Brain microvascular endothelial cell (primary cell): ENCODE data around the gene ALG6.
"Not testable (repeated sequence)": the region's sequence is repeated elsewhere in the genome, so short reads cannot be mapped to it uniquely, and the experiment has no call there.

ENCODE experiments used
- DNase-seq: peaks from one replicate; pipeline ENCODE4 v3.0.0-alpha.2; 2020
- H3K27ac ChIP-seq: fragments of 250-450 bp; sonication (Bioruptor Pico); 2 replicates; pipeline ENCODE4 v1.5.1; 2020; ENCODE audit warnings: mild to moderate bottlenecking, moderate library complexity
- H3K27me3 ChIP-seq: fragments of 250-450 bp; sonication (Bioruptor Pico); replicated peaks from 2 replicates; pipeline ENCODE4 v1.5.1; 2020; ENCODE audit warnings: mild to moderate bottlenecking
- H3K36me3 ChIP-seq: fragments of 250-450 bp; sonication (Bioruptor Pico); replicated peaks from 2 replicates; pipeline ENCODE4 v1.5.1; 2020; ENCODE audit warnings: mild to moderate bottlenecking
- H3K4me3 ChIP-seq: 2 replicates; pipeline ENCODE4 v1.5.1; 2011; ENCODE audit warnings: low read depth, mild to moderate bottlenecking, control low read depth, low read length, moderate library complexity
- in situ Hi-C: cut with HindIII; loops from 2 replicates; pipeline ENCODE4 v1.10.0; 2017; ENCODE audit warnings: low sequenced_read_pairs, low pct_ligation_motif_present
- TF ChIP-seq, protein P1 (sequence below): IDR thresholded peaks from 2 replicates; pipeline ENCODE4 v1.5.1; 2011; ENCODE audit warnings: low read depth, mild to moderate bottlenecking, moderate library complexity, low read length, control low read depth, inconsistent platforms; ENCODE audit errors: missing control alignments

ALG6 gene

DNA sequence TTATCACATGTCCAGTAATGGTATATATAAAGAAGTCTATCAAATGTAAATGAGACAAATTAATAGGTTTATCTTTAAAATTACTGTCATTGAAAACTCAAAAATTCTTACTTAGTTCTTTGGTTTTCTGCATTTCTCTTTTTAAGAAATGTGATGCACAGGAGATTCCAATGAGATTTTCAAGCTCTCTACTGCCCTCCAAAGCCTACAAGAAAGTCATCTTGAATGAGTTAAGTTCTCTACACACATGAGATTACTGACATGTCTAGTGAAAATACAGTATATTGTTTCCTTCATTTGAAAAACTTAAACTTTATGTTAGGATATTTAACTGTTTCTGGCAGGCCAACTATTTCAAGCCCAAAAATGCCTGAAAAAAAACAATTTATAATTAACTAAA is 86.8 kb downstream of the ALG6 start:
- H3K27ac ChIP-seq: no peak overlapping the region
- in situ Hi-C loops: no loop called here
- no peak overlapping the region for H3K4me3 ChIP-seq
- H3K36me3 ChIP-seq: no peaks in the 10 kb centered on the region
- TF ChIP-seq, protein P1, sequence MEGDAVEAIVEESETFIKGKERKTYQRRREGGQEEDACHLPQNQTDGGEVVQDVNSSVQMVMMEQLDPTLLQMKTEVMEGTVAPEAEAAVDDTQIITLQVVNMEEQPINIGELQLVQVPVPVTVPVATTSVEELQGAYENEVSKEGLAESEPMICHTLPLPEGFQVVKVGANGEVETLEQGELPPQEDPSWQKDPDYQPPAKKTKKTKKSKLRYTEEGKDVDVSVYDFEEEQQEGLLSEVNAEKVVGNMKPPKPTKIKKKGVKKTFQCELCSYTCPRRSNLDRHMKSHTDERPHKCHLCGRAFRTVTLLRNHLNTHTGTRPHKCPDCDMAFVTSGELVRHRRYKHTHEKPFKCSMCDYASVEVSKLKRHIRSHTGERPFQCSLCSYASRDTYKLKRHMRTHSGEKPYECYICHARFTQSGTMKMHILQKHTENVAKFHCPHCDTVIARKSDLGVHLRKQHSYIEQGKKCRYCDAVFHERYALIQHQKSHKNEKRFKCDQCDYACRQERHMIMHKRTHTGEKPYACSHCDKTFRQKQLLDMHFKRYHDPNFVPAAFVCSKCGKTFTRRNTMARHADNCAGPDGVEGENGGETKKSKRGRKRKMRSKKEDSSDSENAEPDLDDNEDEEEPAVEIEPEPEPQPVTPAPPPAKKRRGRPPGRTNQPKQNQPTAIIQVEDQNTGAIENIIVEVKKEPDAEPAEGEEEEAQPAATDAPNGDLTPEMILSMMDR: peak; percentile 24
- H3K27me3 ChIP-seq: no peaks in the 10 kb centered on the region
- no peak for DNase-seq

DNA sequence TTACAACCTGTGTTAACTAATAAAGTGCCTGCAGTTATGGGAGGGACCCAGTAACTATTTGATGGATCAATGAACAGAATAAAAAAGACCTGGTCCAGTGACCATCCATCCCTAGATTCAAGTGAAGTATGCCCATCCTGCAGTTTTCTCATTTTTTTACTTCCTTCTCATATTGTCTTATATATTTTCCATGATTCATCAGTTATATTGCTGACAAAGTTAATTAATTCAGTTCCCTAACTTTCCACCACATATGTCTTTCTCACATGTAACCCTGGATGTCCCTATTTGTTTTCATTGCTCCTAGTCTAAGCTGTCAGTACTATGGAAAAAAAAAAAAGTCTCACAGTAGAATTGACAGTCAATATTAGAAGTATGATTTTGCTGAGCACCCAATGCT is 91.3 kb downstream of the ALG6 start:
- DNase-seq: no peak
- in situ Hi-C loops: no loop called here
- TF ChIP-seq, protein P1: no peak
- Histone ChIP-seq H3K36me3 (no peaks in the 10 kb centered on the region), H3K27ac (no peak overlapping the region), H3K4me3 (no peak overlapping the region), H3K27me3 (no peaks in the 10 kb centered on the region)

DNA sequence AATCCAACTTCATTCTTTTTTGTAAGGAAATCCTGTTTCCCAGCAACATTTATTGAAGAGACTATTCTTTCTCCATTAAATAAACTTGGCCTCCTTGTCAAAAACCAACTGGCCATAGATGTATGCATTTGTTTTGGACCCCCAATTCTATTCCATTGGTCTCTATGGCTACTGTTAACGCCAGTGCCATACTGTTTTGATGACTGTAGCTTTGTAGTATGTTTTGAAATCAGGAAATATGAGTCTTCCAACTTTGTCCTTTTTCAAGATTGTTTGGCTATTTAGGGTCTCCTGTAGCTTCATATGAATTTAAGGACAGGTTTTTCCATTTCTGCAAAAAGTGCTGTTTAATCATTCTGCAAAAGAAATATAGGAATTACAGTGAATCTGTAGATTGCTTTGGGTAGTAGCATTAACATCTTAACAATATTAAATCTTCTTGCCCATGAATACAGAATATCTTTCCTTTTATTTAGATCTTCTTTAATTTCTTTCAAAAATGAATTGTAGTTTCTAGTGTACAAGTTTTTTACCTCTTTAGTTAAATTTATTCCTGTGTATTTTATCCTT is 94.3 kb downstream of the ALG6 start:
- Histone ChIP-seq H3K27me3 (no peaks in the 10 kb centered on the region), H3K4me3 (no peak overlapping the region), H3K27ac (no peak overlapping the region), H3K36me3 (no peaks in the 10 kb centered on the region)
- DNase-seq: no peak
- TF ChIP-seq, protein P1: no peak
- in situ Hi-C loops: no loop called here

DNA sequence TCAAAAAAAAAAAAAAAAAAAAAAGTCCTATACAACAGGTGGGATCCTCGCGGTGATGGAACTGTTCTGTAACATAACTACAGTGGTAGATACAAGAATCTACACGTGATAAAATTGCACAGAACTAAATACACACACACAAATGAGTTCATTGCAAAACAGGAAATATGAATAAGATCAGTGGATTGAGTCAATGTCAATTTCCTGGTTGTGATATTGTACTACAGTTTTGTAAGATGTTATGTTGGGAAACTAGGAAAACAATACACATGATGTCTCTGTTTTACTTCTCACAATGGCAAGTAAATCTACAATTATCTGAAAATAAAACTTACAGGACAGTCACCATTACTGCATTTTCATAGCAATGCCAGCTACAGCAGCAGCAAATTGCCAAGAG is 95.8 kb downstream of the ALG6 start:
- Histone ChIP-seq H3K4me3 (no peak overlapping the region), H3K27me3 (no peaks in the 10 kb centered on the region), H3K27ac (no peak overlapping the region), H3K36me3 (no peaks in the 10 kb centered on the region)
- no peak for DNase-seq
- TF ChIP-seq, protein P1: no peak
- in situ Hi-C loops: no loop called here

DNA sequence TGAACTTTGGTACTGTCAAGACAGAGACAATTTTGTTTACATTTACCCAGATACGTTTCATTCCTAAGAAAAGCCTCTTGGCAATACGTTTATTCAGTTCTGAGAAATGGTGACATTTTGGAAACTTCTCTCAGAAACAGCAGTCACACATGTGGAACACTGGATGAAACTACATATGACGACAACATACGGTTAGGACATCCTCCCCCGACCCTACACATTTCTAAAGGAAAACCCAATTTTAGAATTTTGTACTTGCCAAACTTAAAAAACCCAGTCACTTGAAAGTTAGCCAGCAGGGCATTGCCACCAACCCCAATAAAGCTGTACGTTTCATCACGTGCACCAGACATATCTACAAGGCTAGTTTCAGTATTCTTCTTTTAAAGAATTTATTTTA is 98.8 kb downstream of the ALG6 start:
- no peak overlapping the region for H3K27ac ChIP-seq
- in situ Hi-C loops: no loop called here
- DNase-seq: no peak
- H3K27me3 ChIP-seq: no peaks in the 10 kb centered on the region
- H3K36me3 ChIP-seq: no peaks in the 10 kb centered on the region
- no peak overlapping the region for H3K4me3 ChIP-seq
- TF ChIP-seq, protein P1: no peak

DNA sequence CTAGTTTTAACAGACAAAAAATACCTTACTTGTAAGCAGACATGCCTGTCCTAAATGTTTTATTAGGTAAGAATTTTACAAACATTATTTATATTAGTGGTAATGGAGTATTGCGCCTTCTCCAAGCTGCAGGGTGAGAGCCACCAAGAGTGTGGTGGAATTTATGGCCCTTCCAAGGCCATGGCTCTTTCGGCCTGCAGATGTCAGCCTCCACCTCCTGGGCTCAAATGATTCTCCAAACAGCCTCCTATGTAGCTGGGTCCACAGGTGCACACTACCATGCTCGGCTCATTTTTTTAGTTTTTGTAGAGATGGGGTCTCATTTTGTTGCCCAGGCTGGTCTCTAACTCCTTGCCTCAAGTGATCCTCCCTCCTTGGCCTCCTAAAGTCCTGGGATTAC is 99.3 kb downstream of the ALG6 start:
- in situ Hi-C loops: no loop called here
- no peak for DNase-seq
- Histone ChIP-seq H3K27me3 (no peaks in the 10 kb centered on the region), H3K36me3 (no peaks in the 10 kb centered on the region), H3K4me3 (no peak overlapping the region), H3K27ac (no peak overlapping the region)
- TF ChIP-seq, protein P1: no peak

DNA sequence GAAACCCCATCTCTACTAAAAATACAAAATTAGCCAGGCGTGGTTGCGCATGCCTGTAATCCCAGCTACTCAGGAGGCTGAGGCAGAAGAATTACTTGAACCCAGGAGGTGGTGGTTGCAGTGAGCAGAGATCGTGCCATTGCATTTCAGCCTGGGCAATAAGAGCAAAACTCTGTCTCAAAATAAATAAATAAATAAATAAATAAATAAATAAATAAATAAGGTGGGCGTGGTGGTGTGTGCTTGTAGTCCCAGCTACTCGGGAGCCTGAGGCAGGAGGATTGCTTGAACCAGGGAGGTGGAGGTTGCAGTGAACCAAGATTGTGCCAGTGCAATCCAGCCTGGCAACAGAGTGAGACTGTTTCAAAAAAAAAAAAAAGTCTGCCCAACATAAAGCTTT is 101.3 kb downstream of the ALG6 start:
- in situ Hi-C loops, H3K27me3 ChIP-seq: not testable (repeated sequence)

More for the DNA sequence above, 101.3 kb downstream of the ALG6 start:
- H3K36me3 ChIP-seq, H3K27ac ChIP-seq, H3K4me3 ChIP-seq, DNase-seq: not testable (repeated sequence)
